HG03571 (cell line): ENCODE data around the gene WWC1.
"Not testable (repeated sequence)": the region's sequence is repeated elsewhere in the genome, so short reads cannot be mapped to it uniquely, and the experiment has no call there.

Source experiments
- ATAC-seq: cut with Tn5 transposase; IDR thresholded peaks from one replicate; pipeline ENCODE4 v1.9.1; 2021; ENCODE audit not compliant: unreplicated experiment

WWC1 gene

DNA sequence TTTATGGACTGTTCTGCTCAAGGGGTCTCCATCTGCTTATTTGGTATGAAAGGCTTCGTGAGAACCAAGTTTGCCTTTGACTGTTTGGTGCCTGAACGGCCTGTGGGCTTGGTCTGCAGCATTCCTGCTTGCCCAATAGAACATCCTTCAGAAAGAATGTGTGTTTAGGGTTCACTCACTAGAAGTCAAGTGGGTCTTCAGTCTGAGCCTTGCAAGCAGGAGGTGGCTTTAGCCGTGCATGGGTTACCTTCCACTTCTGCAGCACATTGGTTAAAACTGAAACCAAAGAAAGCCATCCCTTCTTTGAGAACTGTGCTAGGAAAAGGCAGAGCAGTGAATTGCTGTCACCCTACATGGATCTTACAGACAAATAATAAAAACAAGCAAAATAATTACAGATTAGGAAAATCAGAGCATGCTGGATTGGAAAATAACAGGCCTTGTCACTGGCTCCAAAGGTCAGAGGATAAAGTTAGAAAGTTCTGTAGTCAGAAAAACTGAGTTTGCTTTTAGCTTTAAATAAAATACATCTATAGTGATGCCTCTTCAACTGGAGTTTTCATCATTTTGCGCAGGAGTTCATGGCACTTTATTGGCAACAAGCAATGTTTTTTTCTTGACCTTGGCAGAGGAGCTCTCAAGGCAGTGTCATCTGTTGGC is 16.6 kb downstream of the WWC1 start:
- no peak for ATAC-seq

DNA sequence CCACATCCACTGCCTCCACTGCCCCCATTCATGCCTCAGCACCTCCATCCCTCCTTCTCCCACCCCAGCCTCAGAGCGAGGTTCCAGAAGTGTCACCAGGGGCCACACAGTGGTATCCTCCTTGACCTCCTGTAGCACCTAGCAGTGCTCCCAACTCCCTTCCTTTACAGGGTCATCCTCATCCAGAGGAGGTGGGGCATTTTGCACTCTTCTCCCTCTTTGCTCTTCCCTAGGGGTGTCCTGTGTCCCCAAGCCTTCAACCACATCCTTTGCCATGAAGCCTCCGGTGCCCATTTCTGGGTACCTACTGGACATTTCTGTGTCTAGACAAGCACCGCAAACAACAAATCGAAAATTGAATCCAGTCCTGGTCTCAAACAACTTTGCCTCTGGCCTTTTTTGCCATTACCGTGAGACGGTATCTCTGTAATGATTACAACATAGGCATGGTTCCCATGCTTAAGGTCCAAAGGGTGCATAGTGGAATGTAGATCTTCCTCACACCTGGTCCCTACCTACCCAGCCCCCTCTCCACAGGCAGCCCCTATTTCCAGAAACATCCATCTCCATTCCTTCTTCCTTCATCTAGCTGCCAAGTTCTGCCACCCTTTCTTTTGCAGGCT is 17.6 kb downstream of the WWC1 start:
- ATAC-seq = no peak

DNA sequence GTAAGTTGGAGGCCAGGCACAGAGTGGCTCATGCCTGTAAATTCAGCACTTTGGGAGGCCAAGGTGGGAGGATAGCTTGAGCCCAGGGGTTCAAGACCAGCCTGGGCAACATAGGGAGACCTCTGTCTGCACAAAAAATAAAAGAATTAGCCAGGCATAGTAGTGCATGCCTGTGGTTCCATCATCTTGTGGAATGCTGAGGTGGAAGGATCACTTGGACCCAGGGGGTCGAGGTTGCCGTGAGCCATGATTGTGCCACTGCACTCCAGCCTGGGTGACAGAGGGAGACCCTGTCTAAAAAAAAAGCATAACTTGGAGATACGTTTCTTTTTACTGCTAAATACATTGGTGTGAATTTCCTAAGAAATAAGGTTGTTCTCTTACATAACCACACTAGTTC is 19.1 kb downstream of the WWC1 start:
- ATAC-seq = not testable (repeated sequence)

DNA sequence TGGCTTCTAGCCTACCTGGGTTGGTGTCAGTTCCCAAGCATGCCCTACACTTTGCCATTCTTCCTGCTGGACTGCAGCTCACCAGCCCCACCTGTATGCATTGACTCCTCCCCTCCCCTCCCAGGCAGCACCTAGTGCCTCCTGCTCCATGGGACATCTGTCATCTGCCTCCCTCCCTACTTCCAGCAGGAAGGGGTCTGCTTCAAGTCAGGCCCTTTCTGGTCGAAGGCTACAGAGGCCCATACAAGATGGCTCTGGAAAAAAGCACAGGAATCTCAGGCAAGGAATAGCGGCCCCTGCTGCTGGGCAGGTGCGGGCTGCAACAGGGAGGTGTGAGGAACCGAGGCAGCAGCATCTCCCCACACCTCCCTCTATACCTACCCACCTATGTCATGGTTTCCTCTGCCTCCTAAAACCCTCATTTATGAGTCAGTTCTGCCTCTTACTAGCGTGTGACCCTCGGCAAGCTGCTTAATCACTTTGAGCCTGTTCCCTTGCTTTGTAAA is 19.7 kb downstream of the WWC1 start:
- ATAC-seq = no peak

DNA sequence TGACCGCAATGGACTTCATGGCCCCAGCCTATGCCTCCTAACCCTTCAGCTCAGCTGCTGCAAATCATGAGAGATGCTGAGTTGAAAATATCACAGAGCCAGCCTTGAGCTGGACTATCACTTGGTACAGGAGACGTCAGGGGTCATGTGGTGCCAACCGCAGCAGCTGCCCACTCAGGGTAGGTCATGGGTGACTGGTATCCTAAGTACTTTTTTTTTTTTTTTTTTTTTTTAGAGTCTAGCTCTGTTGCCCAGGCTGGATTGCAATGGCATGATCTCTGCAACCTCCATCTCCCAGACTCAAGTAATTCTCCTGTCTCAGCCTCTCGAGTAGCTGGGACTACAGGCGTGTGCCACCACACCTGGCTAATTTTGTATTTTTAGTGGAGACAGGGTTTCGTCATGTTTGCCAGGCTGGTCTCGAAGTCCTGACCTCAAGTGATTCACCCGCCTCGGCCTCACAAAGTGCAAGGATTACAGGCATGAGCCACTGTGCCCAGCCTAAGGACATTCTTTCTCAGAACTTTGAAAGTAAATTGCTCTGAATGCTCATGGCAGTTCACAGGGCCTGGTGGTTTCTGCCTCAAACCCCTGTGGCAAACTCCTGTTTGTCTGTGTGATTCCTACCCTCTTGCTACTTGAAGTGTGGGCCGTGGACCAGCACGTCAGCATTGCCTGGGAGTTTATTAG is 21.3 kb downstream of the WWC1 start:
- no peak for ATAC-seq

DNA sequence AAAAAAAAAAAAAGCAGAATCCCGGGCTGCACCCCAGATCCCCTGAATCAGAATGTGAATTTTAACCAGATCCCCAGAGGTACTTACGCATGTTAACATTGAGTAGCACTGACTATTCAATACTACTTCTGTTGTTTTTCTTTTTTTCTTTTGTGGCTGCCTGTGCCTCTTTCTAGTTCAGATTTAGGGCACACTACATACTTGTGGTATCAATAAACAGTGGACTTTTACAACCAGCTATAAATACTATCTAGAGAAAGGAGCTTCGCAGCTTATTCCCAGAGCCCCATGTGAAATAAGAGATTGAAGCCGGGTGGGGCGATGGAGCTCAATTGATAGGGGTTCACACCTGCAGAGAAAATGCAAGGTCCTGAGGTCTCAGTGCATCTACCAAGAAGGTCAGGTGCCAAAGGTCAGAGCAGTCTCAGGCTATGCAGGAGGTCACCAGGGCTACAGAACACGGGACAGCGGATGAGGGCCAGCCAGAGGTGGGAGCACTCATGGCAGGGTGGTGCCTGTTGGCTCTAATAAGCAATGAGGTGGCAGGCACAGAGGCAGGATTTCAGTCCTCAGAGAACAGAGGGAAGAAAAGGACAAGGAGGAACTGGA is 22.3 kb downstream of the WWC1 start:
- no peak for ATAC-seq

DNA sequence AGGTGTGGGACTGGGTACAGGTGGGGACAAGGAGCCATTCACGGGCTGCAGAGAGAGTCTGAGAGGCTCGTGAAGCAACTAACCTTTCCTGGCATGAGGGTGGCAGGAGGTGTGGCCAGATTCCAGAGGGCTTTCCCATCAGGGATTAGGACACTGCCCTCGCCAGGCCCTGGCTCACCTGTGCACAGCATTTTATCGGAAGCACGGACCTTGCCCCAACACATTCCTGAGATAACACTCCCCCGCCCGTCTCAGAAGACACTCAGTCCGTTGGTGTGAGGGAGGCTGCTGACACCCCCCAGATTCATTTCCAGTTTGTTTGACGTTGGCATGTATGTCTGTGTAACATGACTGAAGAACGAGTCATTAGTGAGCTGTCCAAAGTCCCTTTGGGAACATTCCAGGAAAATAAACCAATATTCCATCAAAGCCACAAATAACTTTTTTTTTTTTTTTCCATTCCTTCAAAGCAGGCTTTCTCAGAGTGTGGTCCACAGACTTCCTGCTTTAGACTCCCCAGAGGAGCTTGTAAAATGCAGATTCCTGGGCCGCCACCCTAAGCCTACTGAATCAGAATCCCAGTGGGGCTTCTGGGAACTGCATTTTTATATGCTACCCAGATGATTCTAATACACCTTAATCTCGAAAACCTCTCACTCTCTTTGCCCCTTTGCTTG is 23.4 kb downstream of the WWC1 start:
- ATAC-seq = no peak

DNA sequence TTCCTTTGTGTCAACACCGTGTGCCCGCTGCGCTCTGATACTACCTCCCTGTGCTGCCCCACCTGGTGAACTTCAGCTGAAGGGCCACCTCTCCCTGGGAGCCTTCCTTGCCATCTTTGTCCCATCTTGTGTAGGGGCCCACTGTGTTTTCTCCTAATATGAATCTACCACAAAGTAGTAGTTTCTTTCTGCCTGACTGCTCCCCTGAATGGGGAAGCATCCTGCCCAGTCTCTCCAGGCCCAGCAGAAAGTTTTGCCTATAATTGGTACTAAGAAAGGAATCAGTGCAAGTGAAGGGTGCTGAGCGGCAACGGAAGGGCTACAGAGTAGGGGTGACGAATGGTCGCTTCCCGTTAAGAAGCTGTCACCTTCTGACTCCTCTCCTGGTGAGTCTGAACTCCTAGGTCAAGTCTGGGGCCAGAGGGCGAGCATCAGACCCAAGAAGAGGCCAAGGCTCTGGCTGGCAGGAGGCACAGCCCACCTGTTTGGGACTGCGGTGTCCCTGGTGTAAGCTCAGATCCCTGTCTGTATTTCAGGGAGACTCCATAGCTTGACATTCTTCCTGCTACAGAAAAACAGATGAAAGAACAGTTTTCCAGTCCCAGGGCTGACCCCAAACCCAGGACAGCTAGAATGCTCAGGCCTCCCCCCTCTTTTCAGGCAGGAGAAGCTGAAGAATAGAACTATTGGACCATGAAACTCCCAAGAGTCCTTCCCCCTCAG is 24.1 kb downstream of the WWC1 start:
- ATAC-seq = no peak

DNA sequence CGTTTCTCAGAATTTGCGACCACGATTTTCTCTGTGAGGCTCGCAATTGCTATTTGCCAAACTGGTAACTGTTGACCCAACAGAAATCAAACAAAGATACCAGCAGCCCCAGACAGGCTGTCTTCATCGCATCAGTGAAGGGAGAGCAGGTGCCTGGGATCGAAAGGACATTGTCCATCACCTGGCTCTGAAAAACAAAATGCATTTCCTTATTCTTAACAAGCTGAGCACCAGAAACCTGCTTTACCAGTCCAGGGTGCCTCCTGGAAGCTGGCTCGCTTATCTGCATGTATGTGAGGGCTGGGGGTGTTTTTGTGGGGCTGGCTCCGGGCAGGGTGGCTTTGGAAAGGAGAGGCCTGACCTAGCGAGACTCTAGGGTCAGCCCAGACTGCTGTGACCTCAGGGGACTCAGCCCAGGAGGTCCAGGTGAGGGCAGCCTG is 24.7 kb downstream of the WWC1 start:
- ATAC-seq = no peak

DNA sequence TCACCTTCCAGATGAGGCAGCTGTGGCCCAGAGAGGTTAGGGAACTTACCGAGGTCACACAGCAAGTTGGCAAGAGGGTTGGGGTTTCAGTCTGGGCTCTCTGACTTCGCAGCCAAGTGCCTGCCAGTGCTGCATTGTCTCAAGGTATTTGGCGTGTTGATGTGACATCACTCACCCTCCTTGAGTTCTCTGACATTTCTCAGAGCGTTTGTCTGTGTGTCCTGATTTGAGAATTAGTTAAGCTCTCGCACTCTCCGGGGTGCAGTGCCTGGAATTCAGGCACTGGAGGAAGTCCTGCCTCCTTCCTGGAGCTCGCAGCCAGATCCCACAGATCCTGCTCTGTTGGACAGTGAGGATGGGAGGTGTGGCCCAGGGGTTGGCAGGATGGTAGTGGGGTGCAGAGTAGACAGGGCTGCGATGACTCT is 25.7 kb downstream of the WWC1 start:
- ATAC-seq = no peak

DNA sequence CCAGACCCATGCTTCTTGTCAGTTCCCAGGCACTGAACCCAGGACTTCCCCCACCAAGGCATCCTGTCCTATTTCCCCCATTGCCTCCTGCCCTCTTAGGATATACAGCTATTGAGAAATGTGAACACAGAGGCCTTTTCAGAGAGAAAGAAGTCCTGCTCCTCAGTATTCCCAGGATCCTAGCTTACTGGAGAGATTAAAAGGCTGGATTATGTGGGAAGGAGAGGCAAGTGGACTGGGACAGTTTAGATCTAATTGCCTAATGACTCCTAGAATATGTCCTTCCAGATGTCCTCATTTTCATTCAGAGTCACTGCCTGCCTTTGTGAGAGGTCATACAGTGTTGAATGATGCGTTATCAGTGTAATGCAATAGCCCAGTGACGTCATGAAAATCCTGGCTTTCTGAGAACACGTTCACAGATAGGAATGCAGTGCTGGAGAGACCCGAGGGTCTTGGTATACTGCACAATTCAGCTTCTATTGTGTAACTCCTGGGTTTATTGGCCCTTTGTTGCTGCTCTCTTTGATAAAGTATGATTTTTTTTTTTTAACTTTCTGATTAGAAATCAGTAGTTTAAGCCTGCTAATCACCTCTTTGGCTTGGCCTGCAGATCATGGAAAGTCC is 26.2 kb downstream of the WWC1 start:
- no peak for ATAC-seq

DNA sequence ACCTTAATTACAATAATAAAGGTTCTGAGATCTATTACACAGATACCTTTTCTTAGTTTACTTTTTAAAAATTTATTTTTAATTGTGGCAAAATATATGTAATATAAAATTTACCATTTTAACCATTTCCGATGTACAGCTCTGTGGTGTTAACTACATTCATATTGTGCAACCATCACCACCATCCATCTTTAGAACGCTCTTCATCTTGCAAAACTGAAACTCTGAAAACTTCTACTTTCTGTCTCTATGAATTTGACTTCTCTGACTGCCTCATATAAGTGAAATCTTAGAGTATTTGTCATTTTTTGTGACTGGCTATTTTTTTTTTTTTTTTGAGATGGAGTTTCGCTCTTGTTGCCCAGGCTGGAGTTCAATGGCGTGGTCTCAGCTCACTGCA is 26.8 kb downstream of the WWC1 start:
- no peak for ATAC-seq

DNA sequence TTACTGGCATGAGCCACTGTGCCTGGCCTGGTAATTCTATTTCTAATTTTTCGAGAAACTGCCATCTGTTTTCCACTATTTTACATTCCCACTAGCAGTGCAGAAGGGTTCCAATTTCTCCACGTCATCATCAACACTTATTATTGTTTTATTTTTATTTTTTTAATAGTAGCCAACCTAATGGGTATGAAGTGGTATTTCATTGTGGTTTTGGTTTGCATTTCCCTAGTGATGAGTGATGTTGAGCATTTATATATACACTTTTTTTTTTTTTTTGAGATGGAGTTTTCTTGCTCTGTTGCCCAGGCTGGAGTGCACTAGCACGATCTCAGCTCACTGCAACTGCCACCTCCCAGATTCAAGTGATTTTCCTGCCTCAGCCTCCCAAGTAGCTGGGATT is 28.3 kb downstream of the WWC1 start:
- no peak for ATAC-seq

DNA sequence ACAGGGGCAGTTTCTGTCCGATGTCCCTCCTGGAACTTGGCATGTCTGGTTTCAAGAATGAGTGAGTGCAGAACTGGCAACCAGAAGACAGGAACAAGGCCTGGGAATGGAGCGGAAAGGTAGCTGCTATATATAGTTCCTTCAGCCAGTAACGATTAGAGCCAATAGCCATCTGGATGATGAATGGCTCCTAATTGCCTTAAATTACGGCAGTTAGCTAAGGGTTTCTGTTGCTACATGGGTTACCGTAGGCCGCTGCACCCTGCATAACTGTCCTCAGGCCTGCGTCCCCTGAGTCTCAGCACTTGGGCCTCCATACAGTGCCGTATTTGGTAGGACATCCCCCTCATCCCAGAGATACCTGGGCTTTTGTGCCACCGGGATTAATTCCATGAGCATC is 29.4 kb downstream of the WWC1 start:
- ATAC-seq = no peak

DNA sequence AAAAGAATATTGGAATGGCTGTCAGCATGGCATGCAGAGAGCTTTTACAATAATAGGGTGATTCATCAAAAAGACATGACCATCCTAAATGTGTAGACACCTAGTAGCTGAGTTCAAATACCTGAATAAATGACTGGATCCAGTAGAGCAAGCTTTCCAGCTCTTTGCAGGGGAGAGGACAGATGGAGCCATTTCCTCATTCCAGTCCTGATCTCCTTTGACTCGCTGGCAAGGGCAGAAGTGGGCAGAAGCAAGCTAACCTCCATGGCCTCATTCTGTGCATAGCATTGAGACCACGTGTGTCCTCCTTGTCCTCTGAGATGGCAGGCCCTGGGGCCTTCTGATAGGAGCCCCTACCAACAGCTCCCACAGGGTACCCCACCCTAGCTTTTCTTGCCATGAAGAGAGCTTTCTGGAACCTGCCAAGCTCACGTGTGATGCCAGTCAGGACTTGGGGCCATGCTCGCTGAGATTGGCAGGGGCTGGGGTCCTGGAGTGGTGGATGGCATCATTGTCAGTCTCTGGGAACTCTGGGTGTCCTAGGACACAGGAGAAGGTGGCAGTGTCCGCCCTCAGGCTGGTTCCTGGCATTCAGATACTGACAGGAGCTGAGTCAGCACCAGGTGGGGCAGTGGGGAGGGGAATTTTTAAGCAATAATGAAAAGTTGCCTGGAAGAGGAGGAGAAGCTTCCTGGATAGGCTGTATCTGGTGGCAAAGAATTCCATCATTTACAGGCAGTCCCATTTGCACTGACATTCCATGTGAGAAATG is 33.6 kb downstream of the WWC1 start:
- no peak for ATAC-seq

DNA sequence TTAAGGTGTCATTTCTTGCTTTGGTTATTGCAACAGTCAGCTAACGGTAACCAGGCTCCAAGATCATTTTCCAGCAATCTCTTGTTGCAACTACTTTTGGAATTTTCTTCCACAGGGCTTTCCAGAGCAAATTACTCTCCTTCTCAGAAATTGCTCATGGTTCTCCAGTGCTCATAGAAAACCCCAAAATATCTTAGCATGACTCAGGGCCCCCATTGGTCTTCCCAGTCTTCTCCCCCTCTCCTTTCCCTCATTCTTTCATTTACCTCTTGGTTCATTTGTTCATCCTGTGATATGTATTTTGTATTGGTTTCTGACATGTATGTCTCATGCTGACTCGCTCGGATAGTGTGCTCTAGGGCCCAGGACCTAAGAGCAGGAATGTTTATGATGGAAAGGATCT is 35.6 kb downstream of the WWC1 start:
- ATAC-seq = no peak

DNA sequence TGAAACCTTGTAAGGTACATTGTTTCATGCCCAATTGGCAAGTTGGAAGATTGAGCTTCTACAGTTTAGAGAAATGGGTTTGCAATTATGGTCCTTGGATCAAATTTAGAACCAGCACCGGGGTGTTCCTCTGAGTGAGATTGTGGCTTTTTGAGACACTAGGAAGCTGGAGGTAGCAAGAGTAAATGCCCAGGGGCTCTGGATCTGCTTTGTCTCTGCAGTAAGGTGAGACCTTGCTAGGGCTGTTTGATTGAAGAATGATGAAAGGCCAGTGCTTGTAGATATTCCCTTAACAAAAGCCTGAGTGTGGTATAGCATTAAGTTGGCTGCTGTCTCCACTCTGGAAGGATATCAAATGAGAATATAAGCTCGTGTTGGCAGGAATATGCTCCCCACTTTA is 36.0 kb downstream of the WWC1 start:
- ATAC-seq = no peak

DNA sequence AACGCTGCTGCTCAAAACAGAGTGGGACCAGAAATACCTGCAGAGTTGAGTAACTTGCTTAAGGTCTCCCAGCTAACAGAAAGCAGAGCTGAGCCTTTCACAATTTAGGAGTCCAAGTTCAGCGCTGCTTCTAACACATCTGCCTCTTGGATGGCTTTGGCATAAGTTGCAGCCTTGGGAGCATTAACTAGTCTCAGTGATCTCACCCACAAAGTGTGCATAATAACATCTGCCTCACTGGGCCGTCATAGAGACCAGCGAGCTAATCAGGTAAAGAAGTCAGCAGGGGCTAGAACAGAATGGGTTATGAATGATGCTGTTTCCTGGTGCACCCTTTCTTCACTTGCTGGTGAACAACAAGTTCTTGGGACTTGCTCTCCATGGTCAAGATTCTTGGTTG is 36.5 kb downstream of the WWC1 start:
- ATAC-seq = no peak

DNA sequence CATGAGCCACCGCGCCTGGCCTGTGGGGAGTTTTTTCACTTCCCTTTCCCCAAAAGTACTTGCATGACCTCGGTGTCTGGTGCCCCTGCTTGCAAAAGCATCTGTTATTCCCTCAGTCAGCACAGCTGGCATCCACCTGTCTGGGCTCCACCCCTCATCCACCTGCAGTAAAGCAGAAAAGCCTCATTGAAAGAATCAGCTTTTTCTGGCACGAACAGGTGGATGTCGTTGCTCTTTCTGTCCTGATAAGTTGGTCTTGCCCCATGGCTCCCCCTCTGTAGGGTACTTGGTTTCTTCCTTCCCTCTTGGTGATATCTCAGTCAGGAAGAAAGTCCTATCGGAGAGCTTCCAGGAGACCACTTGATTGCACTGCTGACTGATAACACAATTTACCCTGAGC is 37.4 kb downstream of the WWC1 start:
- ATAC-seq = no peak
